GM20431 (cell line): ENCODE measurements around the gene BRD9.
"Not testable (repeated sequence)": the region's sequence is repeated elsewhere in the genome, so short reads cannot be mapped to it uniquely, and the experiment has no call there.

ENCODE experiments used
- in situ Hi-C: fragments of 300-500 bp; cut with MseI, MboI; formaldehyde crosslinking; loops from one replicate; pipeline ENCODE4 v1.15.0; 2020; ENCODE audit warnings: low sequenced_read_pairs; ENCODE audit not compliant: unreplicated experiment

BRD9 gene

DNA sequence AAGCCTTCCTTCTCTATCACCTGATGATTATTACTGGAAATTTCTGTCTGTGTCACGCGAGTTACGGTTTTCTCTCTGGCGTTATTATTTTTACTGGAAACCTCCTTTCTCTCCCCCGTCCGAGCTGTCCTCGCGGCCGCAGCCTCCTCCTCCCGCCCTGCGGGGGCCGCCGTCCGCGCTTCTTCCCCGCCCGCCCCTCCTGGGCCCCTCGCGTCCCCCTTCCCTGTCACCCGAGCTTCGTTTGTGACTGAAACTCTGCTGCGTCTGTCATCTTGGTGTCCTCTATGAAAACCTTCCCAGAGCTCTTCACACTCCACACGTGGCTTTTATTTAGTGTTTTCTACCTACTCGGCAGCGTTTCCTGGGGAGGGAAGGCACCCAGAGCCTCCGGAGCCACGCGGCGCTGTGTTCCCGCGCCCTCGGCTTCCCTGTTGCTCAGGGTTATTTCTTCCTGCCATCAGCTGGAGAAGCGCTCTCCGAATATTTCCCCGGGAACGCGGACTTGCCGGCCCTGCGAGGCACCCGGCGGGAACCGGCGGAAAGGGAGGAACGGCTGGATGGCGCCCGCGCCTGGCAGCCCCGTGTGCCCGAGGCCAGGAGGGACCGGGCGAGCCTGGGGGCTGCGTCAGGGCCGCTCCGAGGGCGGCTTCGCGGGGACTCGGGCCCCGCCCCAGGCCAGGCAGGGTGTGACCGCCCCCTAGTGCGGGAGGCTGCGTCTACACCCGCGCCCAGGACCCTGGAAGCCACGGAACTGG, 34.0 kb upstream of the BRD9 start:
- in situ Hi-C loops = loop anchor here (25.0 kb wide), 1 partner anchor 211 kb away; no protein-coding TSS in a partner anchor

DNA sequence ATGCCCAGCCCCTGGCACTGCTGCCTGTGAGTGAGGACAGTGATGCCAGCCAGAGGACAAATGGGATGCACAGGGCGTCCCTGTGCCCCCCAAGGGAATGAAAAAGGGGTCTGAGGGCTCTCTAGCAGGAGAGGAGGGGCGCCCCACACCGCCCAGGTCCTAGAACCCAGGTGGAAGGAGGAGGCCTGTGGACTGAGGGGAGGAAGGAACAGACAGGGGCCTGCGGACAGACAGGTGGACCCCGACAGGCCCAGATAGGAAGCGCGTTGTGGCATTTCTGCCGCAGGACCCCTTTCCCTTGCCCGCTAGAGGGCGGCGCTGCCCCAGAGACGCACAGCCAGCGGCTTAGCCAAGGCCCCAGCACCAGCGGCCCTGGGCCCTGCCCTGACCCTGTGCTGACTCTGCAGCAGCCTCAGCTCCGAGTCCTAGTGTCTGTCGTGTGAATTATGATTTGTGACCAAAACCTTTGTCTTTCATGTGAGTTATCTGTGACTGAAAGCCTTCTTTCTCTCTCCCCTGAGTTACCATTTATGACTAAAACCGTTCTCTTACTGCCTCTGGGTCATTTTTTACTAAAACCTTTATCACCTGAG, 30.8 kb upstream of the BRD9 start:
- in situ Hi-C loops = no loop called here

DNA sequence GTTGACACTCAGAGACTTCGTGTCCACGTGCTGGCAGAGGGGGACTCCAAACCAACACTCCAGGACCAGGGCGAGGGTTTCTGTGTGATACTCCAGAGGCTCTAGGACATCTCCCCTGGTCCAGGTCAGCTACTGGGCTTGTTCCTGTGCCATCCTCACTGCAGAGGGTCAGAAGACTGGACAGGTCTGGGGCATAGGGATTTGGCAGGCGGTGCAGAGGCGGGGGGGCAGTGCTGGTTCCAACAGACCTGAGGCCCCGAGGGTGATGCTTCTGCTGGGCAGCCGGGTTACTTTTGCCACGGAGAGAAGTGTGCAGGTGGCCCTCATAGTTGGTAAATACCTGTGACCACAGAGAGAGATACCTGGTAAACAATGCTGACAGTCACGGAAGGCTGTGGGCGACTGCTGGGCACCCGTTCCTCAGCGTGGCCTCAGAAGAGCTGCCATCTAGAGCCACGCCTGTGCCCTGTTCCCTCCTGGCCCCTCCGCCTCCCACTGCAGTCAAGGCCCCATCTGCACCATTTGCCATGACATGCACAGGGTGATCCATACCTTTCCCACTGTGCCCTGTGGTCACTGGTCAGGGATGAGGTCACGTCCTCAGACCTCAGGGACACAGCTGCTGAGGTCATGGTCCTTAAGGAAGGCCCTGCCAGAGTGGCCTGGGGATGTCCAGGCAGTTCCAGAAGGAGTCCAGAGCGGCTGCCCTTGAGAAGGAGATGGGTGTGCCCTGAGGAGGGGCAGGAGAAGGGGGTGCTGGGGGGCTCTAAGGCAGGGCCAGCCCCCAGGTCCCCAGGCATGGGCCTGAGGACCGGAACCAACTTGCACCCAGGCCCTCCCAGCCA, 30.1 kb upstream of the BRD9 start:
- in situ Hi-C loops = no loop called here

- in situ Hi-C loops = no loop called here
Observed at GRCh38 chr5:921456-922435, 29.1 kb upstream of the BRD9 start.

GRCh38 chr5:920321-920720, 27.7 kb upstream of the BRD9 start:
- in situ Hi-C loops = no loop called here

DNA sequence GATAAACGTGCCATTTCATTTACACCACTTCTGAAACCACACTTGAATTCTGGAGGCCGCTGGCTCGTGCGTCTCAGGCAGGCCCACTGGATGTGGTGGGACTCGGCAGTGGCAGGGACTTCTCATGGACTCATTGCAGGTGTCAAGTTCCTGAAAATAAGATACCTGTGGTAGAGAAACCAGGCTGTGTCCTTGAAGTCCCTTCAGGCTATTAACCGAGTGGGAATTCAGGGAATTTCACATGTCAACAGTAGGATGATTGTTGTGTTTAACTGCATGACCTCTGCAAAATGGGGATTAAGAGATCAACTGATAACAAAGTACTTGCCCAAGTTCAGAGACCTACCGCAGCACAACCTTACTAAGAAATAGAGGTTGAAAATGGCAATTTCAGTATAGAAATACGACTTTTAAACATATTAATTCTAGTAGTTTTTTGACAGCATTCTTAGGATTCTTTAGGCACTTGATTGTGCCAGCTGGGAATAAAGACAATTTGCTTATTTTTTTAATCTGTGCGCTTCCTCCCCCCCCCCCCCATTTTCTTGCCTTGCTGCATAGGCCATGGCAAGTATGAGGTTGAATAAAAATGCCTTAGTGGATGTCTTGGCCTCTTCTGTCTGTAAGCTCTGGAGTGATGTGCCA, 26.9 kb upstream of the BRD9 start:
- in situ Hi-C loops = no loop called here

DNA sequence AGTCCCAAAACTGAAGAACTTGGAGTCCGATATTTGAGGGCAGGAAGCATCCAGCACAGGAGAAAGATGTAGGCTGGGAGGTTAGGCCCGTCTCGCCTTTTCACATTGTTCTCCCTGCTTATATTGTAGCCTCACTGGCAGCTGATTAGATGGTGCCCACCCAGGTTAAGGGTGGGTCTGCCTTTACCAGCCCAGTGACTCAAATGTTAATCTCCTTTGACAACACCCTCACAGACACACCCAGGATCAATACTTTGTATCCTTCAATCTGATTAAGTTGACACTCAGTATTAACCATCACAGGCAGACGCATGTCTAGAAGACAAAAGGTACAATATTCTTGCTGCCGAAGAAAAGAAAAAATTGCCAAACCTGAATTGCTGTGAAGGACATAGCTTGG, 26.1 kb upstream of the BRD9 start:
- in situ Hi-C loops = not testable (repeated sequence)

- in situ Hi-C loops = no loop called here
Observed at GRCh38 chr5:916441-917293, 24.1 kb upstream of the BRD9 start.

DNA sequence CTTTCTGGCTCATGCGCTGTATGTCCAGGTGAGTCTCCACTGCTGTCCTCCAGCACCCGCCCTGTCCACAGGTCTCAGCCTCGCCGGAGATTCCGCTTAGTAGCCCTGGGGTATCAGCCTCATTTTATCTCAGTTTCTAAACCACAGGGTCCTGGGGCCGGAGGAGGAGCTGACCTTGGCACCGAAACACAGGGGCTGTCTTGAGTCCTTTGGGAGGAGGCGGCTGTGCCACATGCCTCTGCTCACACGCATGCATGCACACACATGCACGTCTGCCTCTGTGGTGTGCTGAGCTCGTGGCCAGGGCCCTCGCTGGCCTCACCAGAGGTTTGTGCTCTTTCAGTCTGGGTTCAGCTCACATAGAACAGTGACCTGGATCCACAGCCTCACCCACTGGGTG, 23.3 kb upstream of the BRD9 start:
- in situ Hi-C loops = no loop called here

DNA sequence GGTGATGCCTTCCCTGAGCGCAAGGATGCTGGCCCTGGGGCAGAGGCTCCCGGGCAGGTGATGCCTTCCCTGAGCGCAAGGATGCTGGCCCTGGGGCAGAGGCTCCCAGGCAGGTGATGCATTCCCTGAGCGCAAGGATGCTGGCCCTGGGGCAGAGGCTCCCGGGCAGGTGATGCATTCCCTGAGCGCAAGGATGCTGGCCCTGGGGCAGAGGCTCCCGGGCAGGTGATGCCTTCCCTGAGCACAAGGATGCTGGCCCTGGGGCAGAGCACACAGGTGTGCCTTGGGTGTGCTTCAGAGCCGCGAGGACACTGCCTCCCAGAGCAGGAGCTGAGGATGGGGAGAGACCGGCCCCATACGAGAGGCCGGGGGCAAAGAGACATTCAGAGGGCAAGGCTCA, 22.7 kb upstream of the BRD9 start:
- in situ Hi-C loops = not testable (repeated sequence)

- in situ Hi-C loops = no loop called here
Observed at GRCh38 chr5:914612-915011, 22.0 kb upstream of the BRD9 start.

DNA sequence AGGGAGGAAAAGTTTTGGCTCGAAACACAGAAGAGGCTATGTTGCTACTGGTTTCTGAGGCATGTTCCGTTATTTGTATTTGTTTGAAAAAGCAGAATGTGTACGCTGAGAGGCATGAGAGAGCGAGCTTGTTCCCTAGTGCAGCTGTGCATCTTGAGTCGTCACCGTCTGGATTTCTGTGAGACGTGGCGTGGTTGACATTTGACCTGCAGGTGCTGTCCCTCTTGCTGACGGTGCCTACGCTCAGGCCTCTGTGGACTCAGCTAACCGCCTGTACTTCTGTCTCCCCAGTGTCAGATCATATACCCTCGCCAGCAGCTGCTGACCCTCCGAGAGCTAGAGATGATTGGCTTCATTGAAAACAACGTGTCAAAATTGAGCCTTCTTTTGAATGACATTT, 21.6 kb upstream of the BRD9 start:
- in situ Hi-C loops = no loop called here

- in situ Hi-C loops = no loop called here
Observed at GRCh38 chr5:912280-913091, 19.9 kb upstream of the BRD9 start.

- in situ Hi-C loops = no loop called here
Observed at GRCh38 chr5:911601-912000, 19.0 kb upstream of the BRD9 start.

GRCh38 chr5:910769-911160, 18.2 kb upstream of the BRD9 start:
- in situ Hi-C loops = no loop called here

GRCh38 chr5:909994-910768, 17.6 kb upstream of the BRD9 start:
- in situ Hi-C loops = no loop called here

- in situ Hi-C loops = no loop called here
Observed at GRCh38 chr5:909086-909485, 16.5 kb upstream of the BRD9 start.
